Ecto neural progenitor cell (in vitro differentiated cells): ENCODE data around the gene EXO1.
"Not testable (repeated sequence)": the region's sequence is repeated elsewhere in the genome, so short reads cannot be mapped to it uniquely, and the experiment has no call there.

Experiments used
- DNase-seq: peaks from one replicate; pipeline ENCODE4 v3.0.0-alpha.2; 2018; ENCODE audit warnings: low spot score

Gene EXO1

GRCh38 chr1:241847796-241848685 lies at the start of gene EXO1:
EXO1 (plus strand) TSS chr1:241848204; CDS start chr1:241850426, 2,222 bp downstream.
- DNase-seq, result peak; percentile 92

- DNase-seq, result no peak
Observed at GRCh38 chr1:241799416-241799815, 48.6 kb upstream of the EXO1 start.

GRCh38 chr1:241800640-241801039 lies 47.4 kb upstream of the EXO1 start:
- no peak for DNase-seq

- no peak for DNase-seq
Observed at GRCh38 chr1:241802863-241803262, 45.1 kb upstream of the EXO1 start.

GRCh38 chr1:241804706-241805105 lies 43.3 kb upstream of the EXO1 start:
- not testable (repeated sequence) for DNase-seq

- DNase-seq, result no peak
Observed at GRCh38 chr1:241808265-241808664, 39.7 kb upstream of the EXO1 start.

GRCh38 chr1:241810769-241811405 lies 37.1 kb upstream of the EXO1 start:
- DNase-seq, result no peak

- no peak for DNase-seq
Observed at GRCh38 chr1:241813768-241814320, 34.2 kb upstream of the EXO1 start.

- DNase-seq, result no peak
Observed at GRCh38 chr1:241816008-241816407, 32.0 kb upstream of the EXO1 start.

- no peak for DNase-seq
Observed at GRCh38 chr1:241817331-241817792, 30.6 kb upstream of the EXO1 start.

- no peak for DNase-seq
Observed at GRCh38 chr1:241817956-241818612, 29.9 kb upstream of the EXO1 start.

GRCh38 chr1:241819340-241819866 lies 28.6 kb upstream of the EXO1 start:
- no peak for DNase-seq

GRCh38 chr1:241821363-241821762 lies 26.6 kb upstream of the EXO1 start:
- DNase-seq, result no peak

- DNase-seq, result no peak
Observed at GRCh38 chr1:241822846-241823245, 25.2 kb upstream of the EXO1 start.

- DNase-seq, result no peak
Observed at GRCh38 chr1:241823925-241824324, 24.1 kb upstream of the EXO1 start.

GRCh38 chr1:241825581-241825980 lies 22.4 kb upstream of the EXO1 start:
- DNase-seq, result no peak

- DNase-seq, result not testable (repeated sequence)
Observed at GRCh38 chr1:241826613-241827012, 21.4 kb upstream of the EXO1 start.

- DNase-seq, result no peak
Observed at GRCh38 chr1:241827264-241827663, 20.7 kb upstream of the EXO1 start.

GRCh38 chr1:241828463-241829021 lies 19.5 kb upstream of the EXO1 start:
- no peak for DNase-seq

- no peak for DNase-seq
Observed at GRCh38 chr1:241829468-241829867, 18.5 kb upstream of the EXO1 start.

- DNase-seq, result no peak
Observed at GRCh38 chr1:241834733-241835377, 13.1 kb upstream of the EXO1 start.
